ENCODE results near the gene FLT4. TPM values are rescaled to one million over a fixed set of nuclear protein-coding genes. Genes with fewer than 3 reads are reported as not detected.

FLT4 gene
- total RNA-seq (0.17 and 0.26 TPM in 2 replicates), polyA plus RNA-seq (0.14 TPM in 1 of 2 replicates, not detected in the other), polyA minus RNA-seq (ENCODE audit: low replicate concordance) (not detected in 2 replicates)
- 0.16 TPM in 1 of 2 replicates, not detected in the other for polyA plus RNA-seq (2012)

- Histone ChIP-seq H3K79me2 (ENCODE audit: control insufficient read depth, insufficient read depth, low read length) (no peaks in the 10 kb centered on the region), H3K4me3 (replicated peaks in 1 of 4; ENCODE audit: control extremely low read depth in 1 of 4, insufficient read depth in 1 of 4, low read depth in 3 of 4, low read length in 4 of 4) (peak within 1 kb of the TSS in 3 of 4 experiments; percentile 4 to 35 (median 13)), H2AFZ (ENCODE audit: low read length) (no peak within 1 kb of the TSS), H3K27ac (ENCODE audit: insufficient read depth, low read length) (no peak within 1 kb of the TSS), H4K20me1 (ENCODE audit: control insufficient read depth, extremely low read depth, insufficient read depth, low read length) (no peaks in the 10 kb centered on the region), H3K9me3 (ENCODE audit: control insufficient read depth, insufficient read depth, low read depth, low read length) (no peaks in the 10 kb centered on the region), H3K9ac (ENCODE audit: insufficient read depth, low read length) (no peak within 1 kb of the TSS), H3K36me3 (ENCODE audit: control insufficient read depth, insufficient read depth, low read length) (no peaks in the 10 kb centered on the region), H3K27me3 (ENCODE audit: control insufficient read depth, insufficient read depth, low read length) (peaks cover 17% of the 10 kb centered on the region), H3K4me2 (ENCODE audit: extremely low read depth, insufficient read depth, low read length) (peak within 1 kb of the TSS; percentile 68), H3K4me1 (ENCODE audit: control insufficient read depth, extremely low read depth, insufficient read depth, low read length) (no peaks in the 10 kb centered on the region)
- DNase-seq (ENCODE audit: low read depth in 2 of 2): no peak
- no peak for TF ChIP-seq EZH2 (IDR thresholded peaks at IDR 0.05; ENCODE audit: low read length, missing control alignments)
- TF ChIP-seq, protein P1, sequence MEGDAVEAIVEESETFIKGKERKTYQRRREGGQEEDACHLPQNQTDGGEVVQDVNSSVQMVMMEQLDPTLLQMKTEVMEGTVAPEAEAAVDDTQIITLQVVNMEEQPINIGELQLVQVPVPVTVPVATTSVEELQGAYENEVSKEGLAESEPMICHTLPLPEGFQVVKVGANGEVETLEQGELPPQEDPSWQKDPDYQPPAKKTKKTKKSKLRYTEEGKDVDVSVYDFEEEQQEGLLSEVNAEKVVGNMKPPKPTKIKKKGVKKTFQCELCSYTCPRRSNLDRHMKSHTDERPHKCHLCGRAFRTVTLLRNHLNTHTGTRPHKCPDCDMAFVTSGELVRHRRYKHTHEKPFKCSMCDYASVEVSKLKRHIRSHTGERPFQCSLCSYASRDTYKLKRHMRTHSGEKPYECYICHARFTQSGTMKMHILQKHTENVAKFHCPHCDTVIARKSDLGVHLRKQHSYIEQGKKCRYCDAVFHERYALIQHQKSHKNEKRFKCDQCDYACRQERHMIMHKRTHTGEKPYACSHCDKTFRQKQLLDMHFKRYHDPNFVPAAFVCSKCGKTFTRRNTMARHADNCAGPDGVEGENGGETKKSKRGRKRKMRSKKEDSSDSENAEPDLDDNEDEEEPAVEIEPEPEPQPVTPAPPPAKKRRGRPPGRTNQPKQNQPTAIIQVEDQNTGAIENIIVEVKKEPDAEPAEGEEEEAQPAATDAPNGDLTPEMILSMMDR (conservative IDR thresholded peaks at IDR 0.05 in 1 of 2, IDR thresholded peaks at IDR 0.05 in 1 of 2; ENCODE audit: low read depth in 1 of 2, low read length in 2 of 2): no peak
Measured at GRCh38 chr5:180649297-180650039, at the start of gene FLT4. Gene FLT4 (minus strand): TSS chr5:180649600. CDS start chr5:180649545, 55 bp downstream.

DNA sequence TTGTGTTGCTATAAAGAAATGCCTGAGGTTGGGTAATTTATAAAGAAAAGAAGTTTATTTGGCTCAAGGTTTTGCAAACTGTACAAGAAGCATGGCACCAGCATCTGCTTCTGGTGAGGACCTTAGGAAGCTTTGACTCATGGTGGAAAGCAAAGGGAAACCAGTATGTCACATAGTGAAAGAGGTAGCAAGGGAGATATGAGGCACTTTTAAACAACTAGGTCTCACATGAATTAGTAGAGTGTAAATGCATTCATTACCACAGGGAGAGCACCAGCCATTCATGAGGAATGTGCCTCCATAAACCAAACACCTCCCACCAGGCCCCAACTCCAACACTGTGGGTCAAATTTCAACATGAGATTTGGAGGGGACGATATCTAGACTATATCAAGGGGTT lies 49.6 kb upstream of the FLT4 start:
- no peaks in the 10 kb centered on the region for H3K4me1 ChIP-seq (ENCODE audit: control insufficient read depth, extremely low read depth, insufficient read depth, low read length)
- no peaks in the 10 kb centered on the region for H3K36me3 ChIP-seq (ENCODE audit: control insufficient read depth, insufficient read depth, low read length)
- TF ChIP-seq EZH2 (IDR thresholded peaks at IDR 0.05; ENCODE audit: low read length, missing control alignments): no peak
- no peaks in the 10 kb centered on the region for H3K9me3 ChIP-seq (ENCODE audit: control insufficient read depth, insufficient read depth, low read depth, low read length)
- DNase-seq (ENCODE audit: low read depth in 2 of 2): no peak
- H3K79me2 ChIP-seq (ENCODE audit: control insufficient read depth, insufficient read depth, low read length): no peaks in the 10 kb centered on the region
- no peak overlapping the region for H3K4me2 ChIP-seq (ENCODE audit: extremely low read depth, insufficient read depth, low read length)
- H3K4me3 ChIP-seq (replicated peaks in 1 of 4; ENCODE audit: control extremely low read depth in 1 of 4, insufficient read depth in 1 of 4, low read depth in 3 of 4, low read length in 4 of 4): no peak overlapping the region
- no peak overlapping the region for H3K9ac ChIP-seq (ENCODE audit: insufficient read depth, low read length)
- no peaks in the 10 kb centered on the region for H3K27me3 ChIP-seq (ENCODE audit: control insufficient read depth, insufficient read depth, low read length)
- no peaks in the 10 kb centered on the region for H4K20me1 ChIP-seq (ENCODE audit: control insufficient read depth, extremely low read depth, insufficient read depth, low read length)
- H2AFZ ChIP-seq (ENCODE audit: low read length): no peak overlapping the region
- no peak overlapping the region for H3K27ac ChIP-seq (ENCODE audit: insufficient read depth, low read length)

DNA sequence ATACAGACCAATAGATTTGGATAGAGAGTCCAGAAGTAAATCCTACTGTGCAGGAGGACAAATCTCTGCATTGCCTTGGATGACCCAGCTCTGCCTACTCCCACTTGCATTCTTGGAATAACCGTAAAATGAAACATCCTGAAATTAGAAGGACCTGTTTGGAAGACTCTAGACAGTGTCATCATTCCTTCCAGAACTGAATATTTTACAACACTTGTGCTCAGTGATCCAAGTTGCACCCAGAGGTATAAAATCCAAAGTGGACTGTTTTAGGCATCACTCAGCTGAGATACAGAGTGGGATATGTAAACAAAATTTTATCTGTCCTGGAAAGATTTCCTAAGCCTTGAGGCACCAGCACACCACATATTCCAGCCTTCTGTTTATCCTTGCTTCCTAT lies 46.7 kb upstream of the FLT4 start:
- no peak overlapping the region for H3K27ac ChIP-seq (ENCODE audit: insufficient read depth, low read length)
- DNase-seq (ENCODE audit: low read depth in 2 of 2): no peak
- no peak for TF ChIP-seq EZH2 (IDR thresholded peaks at IDR 0.05; ENCODE audit: low read length, missing control alignments)
- TF ChIP-seq, protein P1 (conservative IDR thresholded peaks at IDR 0.05 in 1 of 2, IDR thresholded peaks at IDR 0.05 in 1 of 2; ENCODE audit: low read depth in 1 of 2, low read length in 2 of 2): no peak

More for the DNA sequence above, 46.7 kb upstream of the FLT4 start:
- Histone ChIP-seq H3K36me3 (ENCODE audit: control insufficient read depth, insufficient read depth, low read length) (no peaks in the 10 kb centered on the region), H3K79me2 (ENCODE audit: control insufficient read depth, insufficient read depth, low read length) (no peaks in the 10 kb centered on the region), H3K4me1 (ENCODE audit: control insufficient read depth, extremely low read depth, insufficient read depth, low read length) (no peaks in the 10 kb centered on the region), H3K4me3 (replicated peaks in 1 of 4; ENCODE audit: control extremely low read depth in 1 of 4, insufficient read depth in 1 of 4, low read depth in 3 of 4, low read length in 4 of 4) (no peak overlapping the region), H3K4me2 (ENCODE audit: extremely low read depth, insufficient read depth, low read length) (no peak overlapping the region), H3K27me3 (ENCODE audit: control insufficient read depth, insufficient read depth, low read length) (no peaks in the 10 kb centered on the region), H3K9me3 (ENCODE audit: control insufficient read depth, insufficient read depth, low read depth, low read length) (no peaks in the 10 kb centered on the region), H2AFZ (ENCODE audit: low read length) (no peak overlapping the region), H4K20me1 (ENCODE audit: control insufficient read depth, extremely low read depth, insufficient read depth, low read length) (no peaks in the 10 kb centered on the region), H3K9ac (ENCODE audit: insufficient read depth, low read length) (no peak overlapping the region)
